HS-5 (cell line): ENCODE data around the gene YBX2.
"Not testable (repeated sequence)": the region's sequence is repeated elsewhere in the genome, so short reads cannot be mapped to it uniquely, and the experiment has no call there.

ENCODE experiments used
- DNase-seq: peaks from one replicate; pipeline ENCODE4 v3.0.0-alpha.2; 2012; ENCODE audit warnings: low read depth

YBX2 gene

GRCh38 chr17:7294614-7295153 lies at the start of gene YBX2:
YBX2 (minus strand) TSS chr17:7294639; CDS start chr17:7294500, 139 bp downstream.
- DNase-seq, result no peak

- DNase-seq, result no peak
Measured at GRCh38 chr17:7343250-7343649, 48.8 kb upstream of the YBX2 start.

GRCh38 chr17:7341842-7342241 lies 47.4 kb upstream of the YBX2 start:
- no peak for DNase-seq

DNA sequence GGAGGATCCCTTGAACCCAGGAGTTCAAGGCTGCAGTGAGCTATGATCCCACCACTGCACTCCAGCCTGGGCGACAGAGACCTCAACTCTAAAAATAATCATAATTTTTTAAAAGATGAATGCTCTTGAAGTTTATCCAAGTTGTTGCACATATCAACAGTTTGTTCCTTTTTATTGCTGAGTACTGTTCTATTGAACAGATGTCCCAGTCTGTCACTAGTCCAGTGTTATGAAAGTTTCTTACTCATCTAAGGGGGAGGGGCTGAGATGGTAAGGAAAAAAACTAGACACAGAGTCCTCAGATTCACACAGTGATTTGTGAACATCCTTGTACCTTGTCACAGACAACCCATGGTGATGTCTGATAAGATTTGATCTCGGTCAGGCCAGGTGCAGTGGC lies 45.7 kb upstream of the YBX2 start:
- DNase-seq, result no peak

DNA sequence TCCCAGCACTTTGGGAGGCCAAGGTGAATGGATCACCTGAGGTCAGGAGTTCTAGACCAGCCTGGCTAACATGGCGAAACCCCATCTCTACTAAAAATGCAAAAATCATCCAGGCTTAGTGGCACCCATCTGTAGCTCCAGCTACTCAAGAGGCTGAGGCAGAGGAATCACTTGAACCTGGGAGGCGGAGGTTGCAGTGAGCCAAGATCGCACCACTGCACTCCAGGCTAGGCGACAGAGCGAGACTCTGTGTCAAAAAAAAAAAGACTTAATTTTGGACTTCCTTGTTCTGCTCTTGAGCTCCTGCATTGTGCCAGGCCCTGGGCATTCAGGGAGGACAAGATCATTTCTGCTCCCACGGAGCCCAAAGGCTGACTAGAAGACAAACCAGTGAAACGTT lies 43.2 kb upstream of the YBX2 start:
- DNase-seq, result not testable (repeated sequence)

- no peak for DNase-seq
Measured at GRCh38 chr17:7336240-7337175, 42.1 kb upstream of the YBX2 start, which contains the start of gene ACAP1. ACAP1 (plus strand) TSS chr17:7336529; CDS start chr17:7336735, 206 bp downstream.

GRCh38 chr17:7335765-7336164 lies 41.3 kb upstream of the YBX2 start:
- not testable (repeated sequence) for DNase-seq

DNA sequence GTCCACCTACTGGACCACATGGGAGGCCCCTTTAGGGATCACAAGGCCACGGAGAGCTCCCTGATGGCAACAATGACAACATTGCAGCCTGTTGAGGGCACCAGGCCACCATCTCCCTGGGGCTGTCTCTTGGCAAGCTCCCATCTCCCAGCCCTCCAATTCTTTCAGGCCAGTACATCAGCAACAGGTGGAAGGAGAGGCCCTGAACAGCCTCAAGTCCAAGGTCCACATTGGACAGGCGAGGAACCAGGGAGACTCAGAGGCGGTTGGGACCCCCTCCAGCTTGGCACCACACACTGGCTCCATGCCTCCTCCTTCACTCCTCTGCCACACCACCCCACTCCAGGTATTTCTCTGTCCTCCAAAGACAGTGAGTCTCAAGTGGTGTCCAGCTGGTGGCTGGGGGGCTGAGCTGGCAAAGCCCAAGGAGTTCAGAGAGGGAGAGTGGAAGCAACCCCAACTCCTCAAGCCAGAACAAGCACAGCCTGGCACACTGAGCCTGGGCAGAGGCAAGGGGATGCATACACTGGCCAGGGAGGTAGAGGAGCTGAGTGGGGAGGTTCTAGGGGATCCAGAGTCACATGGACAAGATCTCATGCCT lies 40.6 kb upstream of the YBX2 start:
- DNase-seq, result no peak

DNA sequence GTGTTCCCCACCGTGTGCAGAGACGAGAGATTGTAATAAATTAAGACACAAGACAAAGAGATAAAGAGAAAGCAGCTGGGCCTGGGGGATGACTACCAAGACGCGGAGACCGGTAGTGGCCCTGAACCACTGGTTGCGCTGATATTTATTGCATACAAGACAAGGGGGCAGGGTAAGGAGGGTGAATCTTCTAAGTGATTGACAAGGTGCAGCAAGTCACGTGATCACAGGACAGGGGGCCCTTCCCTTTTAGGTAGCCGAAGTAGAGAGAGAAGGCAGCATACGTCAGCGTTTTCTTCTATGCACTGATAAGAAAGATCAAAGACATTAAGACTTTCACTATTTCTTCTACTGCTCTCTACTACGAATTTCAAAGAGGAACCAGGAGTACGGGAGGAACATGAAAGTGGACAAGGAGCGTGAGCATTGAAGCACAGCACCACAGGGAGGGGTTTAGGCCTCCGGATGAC lies 38.2 kb upstream of the YBX2 start:
- DNase-seq, result not testable (repeated sequence)

DNA sequence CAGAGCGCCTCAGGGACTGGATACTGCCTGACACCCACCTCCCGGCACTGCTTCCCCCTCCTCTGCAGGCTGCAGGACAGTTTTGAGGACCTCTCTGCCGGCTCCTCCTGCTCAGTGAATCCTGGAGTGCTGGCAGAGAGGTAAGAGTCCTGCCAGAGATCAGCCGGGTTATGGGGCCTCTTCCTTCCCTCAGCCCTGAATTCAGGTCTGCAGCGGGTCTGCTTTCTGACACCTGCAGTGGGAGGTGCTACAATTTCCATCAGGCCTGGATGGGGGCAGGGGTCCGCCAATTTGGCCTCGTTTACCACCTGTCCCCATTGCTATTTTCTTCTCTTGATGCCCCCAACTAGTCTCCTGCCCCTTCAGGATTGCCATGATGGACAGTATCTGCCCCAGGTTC lies 37.7 kb upstream of the YBX2 start:
- no peak for DNase-seq

DNA sequence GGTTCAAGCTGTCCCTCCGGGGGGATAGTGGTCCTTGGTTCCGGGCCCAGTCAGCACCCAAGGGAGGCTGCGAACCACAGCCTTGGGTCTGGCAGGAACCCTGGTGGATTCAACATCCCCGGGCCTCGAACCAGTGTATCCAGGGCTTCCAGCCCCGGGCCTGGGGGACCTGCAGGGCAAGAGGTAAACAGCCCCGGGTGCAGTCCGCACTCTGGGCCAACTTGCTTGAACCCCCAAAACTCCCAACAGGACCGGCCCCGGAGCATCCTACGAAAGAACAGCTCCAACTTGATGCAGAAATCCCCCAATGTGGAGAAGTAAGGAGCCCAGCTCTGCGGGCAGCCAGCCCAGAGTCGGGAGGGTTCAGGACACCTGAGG lies 36.2 kb upstream of the YBX2 start:
- DNase-seq, result no peak

DNA sequence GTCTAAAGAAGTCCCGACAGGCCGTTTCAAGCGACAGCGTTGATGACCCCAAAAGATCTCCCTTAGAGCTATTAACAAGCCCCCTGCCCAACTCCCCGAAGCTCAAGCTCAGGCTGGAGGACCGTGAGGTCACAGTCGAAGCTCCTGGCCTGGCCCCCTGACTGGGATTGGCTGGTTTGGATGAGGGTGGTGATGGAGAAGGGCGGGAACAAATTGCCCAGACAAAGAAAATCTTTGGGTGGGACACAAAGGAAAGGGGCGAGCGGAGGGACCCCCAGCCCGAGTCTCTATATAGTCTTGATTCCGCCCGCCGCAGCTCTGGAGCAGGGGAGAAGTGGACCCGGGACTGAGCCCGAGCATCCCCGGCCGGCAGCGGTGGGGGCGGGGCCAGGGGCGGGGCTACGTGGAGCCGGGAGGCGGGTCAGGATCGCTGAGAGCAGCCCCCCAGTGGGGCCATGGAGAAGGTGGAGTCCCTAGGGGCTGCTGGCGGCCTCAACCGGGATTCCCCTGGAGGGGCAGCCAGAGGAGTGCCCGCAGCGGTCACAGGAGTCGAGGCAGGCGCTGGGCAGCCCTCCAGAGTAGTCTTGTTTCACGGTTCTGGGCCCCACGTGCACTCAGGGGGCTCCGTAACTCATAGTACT lies 35.7 kb upstream of the YBX2 start:
- DNase-seq, result no peak

- peak; percentile 96 for DNase-seq
Measured at GRCh38 chr17:7329374-7329996, 35.0 kb upstream of the YBX2 start.

GRCh38 chr17:7328840-7329373 lies 34.5 kb upstream of the YBX2 start, which contains the start of gene NEURL4:
NEURL4 (minus strand) TSS chr17:7329335; CDS start chr17:7329312, 23 bp downstream.
- DNase-seq, result no peak

DNA sequence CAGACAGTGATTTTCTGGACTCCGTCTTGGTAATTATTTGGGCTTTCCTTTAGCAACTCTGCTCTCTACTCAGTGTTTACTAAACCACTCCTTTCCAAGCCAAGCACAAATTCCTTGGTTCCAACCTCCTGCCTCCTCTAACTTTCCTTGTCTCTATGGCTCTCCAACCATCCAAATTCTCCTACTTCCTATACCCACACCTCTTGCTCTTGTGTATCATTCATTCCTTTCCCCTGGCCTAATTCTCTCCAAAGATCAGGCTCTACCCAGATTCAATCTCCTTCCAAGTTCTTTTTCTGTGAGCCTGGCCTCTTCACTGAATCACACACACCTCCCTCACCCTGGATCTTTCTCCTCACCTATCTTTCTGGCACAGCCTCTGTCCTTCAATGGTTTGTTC lies 33.6 kb upstream of the YBX2 start:
- DNase-seq, result no peak

DNA sequence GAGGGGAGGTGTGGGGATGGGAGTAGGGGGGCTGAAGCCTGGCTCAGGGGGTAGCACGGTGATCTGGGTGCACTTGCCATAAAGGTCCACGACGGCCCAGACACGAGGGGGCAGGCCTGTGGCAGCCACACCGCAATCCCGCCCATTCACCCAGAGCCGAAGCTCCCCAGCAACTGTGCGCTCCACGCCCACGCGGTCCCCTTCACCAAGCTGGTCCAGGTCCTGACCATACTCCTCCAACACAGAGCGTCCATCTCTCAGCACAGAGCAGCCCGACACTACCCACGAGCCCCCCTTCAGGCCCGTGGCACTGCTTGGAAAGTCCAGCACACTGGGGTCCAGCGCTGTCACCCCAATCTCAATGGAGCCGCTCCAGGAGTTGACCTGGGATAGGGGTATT lies 33.1 kb upstream of the YBX2 start:
- no peak for DNase-seq

DNA sequence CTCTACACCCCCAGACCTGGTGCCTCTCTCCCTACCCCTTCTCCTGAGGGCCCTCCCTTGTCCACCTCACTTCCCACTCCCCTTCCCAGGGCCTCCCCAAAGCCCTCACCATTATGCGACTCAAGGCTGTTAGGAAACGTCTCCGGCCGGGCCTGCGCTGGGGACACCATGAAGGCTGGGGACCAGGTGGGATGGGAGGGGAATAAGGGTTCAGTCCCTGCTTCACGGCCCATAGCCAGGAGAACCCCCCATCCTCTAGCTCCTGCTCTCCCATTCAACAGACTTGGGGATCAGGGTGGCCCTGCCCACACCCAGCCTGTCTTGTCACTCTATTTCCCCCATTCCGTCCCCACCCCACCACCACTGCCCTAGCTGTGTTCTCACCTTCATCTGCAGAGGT lies 32.6 kb upstream of the YBX2 start:
- no peak for DNase-seq

DNA sequence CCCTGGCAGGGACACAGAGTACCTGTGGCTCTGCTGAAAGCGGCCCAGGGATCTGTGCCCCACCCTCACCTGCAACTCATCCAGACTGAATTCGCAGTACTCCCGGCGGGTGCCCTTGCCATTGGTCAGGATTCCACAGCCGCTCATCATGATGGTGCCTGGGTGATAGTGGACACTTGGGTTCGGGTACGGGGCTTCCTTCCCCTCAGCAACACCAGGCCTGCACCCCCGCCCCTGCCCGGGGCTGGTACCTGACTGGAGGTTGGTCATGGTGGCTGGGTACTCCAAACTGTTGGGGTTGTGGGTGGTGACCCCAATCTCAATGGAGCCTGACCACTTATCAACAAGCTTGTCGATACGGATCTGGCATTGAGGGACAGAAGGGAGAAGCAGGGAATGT lies 31.7 kb upstream of the YBX2 start:
- no peak for DNase-seq

DNA sequence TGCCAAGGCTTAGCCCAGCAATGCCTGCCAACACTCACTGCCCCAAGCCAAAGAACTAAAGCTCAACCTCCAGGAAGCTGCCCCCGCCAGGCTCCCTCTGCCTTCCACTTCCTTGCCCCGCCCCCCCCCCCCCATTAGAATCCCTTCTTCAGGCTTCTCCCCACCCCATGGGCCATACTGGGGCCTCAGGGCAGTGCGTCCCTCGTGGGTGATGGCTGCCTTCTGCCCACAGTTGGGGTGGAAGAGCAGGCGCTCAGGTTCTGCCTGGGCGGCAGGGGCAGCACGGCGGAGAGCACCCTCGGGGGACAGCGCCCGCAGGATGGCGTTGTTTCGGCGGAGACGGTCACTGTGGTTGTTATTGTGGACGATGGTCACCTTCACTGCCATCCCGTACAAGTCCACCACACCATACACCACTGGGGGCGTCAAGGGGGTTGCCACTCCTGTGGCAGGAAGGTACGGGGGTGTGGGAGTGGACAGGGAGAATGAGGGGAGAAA lies 30.6 kb upstream of the YBX2 start:
- DNase-seq, result no peak

- no peak for DNase-seq
Measured at GRCh38 chr17:7324438-7324779, 30.0 kb upstream of the YBX2 start.

GRCh38 chr17:7323731-7324437 lies 29.4 kb upstream of the YBX2 start:
- DNase-seq, result no peak
